IMR-90 (cell line): ENCODE measurements around the gene RXRB. TPM values are rescaled to one million over a fixed set of nuclear protein-coding genes. Genes with fewer than 3 reads are reported as not detected.
A peak's percentile ranks its signal among the peaks of the same experiment; 100 is the strongest.

Source experiments
- ATAC-seq: fragments of 200-7000 bp; cut with Tn5 transposase; 2 replicates; pipeline ENCODE4 v1.9.1; 2020; ENCODE audit warnings: low read depth, mild to moderate bottlenecking, moderate library complexity
- BruUV-seq: library from RNA; stranded (reverse); fragments of 400-500 nt; replicated peaks from 2 replicates; lab custom pipeline; 2021; lab: Mats Ljungman, UMichigan
- CTCF ChIA-PET: fragments of 300-600 bp; formaldehyde crosslinking; extraction: SDS; loops from one replicate; lab custom pipeline; 2021; ENCODE audit warnings: antibody characterized with exemption; lab: Yijun Ruan, JAX
- POLR2A ChIA-PET: fragments of 300-600 bp; sonication (Branson Sonifier 250); formaldehyde crosslinking; loops from one replicate; lab custom pipeline; 2022; ENCODE audit warnings: antibody characterized with exemption; ENCODE audit not compliant: unreplicated experiment; lab: Charles Lee
- DNase-seq: peaks from one replicate; pipeline ENCODE4 v3.0.0; 2013
- H2AFZ ChIP-seq: replicated peaks from 2 replicates; pipeline ENCODE3; 2013; ENCODE audit warnings: low read length, mild to moderate bottlenecking; ENCODE audit not compliant: poor library complexity
- H2AK5ac ChIP-seq: 2 replicates; pipeline ENCODE4 v1.6.1; 2013; ENCODE audit warnings: low read depth, low read length, inconsistent platforms
- H2AK9ac ChIP-seq: replicated peaks from 2 replicates; pipeline ENCODE3; 2013; ENCODE audit warnings: mild to moderate bottlenecking, low read depth, low read length, moderate library complexity; ENCODE audit not compliant: poor library complexity
- H2BK120ac ChIP-seq: 2 replicates; pipeline ENCODE4 v1.6.1; 2013; ENCODE audit warnings: low read depth, low read length, inconsistent platforms
- H2BK15ac ChIP-seq: 3 replicates; pipeline ENCODE4 v1.6.1; 2013; ENCODE audit warnings: low read depth, low read length, inconsistent platforms
- H2BK20ac ChIP-seq: 2 replicates; pipeline ENCODE4 v1.6.1; 2013; ENCODE audit warnings: low read depth, mild to moderate bottlenecking, inconsistent platforms, low read length, moderate library complexity
- H2BK5ac ChIP-seq: 2 replicates; pipeline ENCODE4 v1.6.1; 2013; ENCODE audit warnings: mild to moderate bottlenecking, low read depth, low read length, inconsistent platforms; ENCODE audit not compliant: poor library complexity, severe bottlenecking
- H3K14ac ChIP-seq: replicated peaks from 2 replicates; pipeline ENCODE4 v1.6.1; 2013; ENCODE audit warnings: low read depth, low read length, inconsistent platforms
- H3K18ac ChIP-seq: 2 replicates; pipeline ENCODE4 v1.6.1; 2013; ENCODE audit warnings: low read depth, low read length, control low read depth
- H3K23ac ChIP-seq: 2 replicates; pipeline ENCODE4 v1.6.1; 2013; ENCODE audit warnings: low read depth, low read length, inconsistent platforms
- H3K27ac ChIP-seq: 2 replicates; pipeline ENCODE4 v1.5.1; 2013; ENCODE audit warnings: mild to moderate bottlenecking, control low read depth, low read length; ENCODE audit not compliant: insufficient read depth
- H3K27me3 ChIP-seq: 2 replicates; pipeline ENCODE4 v1.6.1; 2013; ENCODE audit warnings: low read length; ENCODE audit not compliant: control insufficient read depth, insufficient read depth
- H3K36me3 ChIP-seq: 2 replicates; pipeline ENCODE4 v1.6.1; 2013; ENCODE audit warnings: low read length, mixed read lengths; ENCODE audit not compliant: control insufficient read depth, insufficient read depth
- H3K4ac ChIP-seq: 2 replicates; pipeline ENCODE4 v1.6.1; 2013; ENCODE audit warnings: low read depth, low read length, inconsistent platforms
- H3K4me1 ChIP-seq: 2 replicates; pipeline ENCODE4 v1.6.1; 2013; ENCODE audit warnings: low read length, mixed read lengths; ENCODE audit not compliant: control insufficient read depth, insufficient read depth
- H3K4me2 ChIP-seq: 2 replicates; pipeline ENCODE4 v1.6.1; 2013; ENCODE audit warnings: low read depth, mild to moderate bottlenecking, control low read depth, low read length, moderate library complexity
- H3K4me3 ChIP-seq: 2 replicates; pipeline ENCODE4 v1.5.1; 2013; ENCODE audit warnings: low read depth, mild to moderate bottlenecking, control low read depth, low read length, moderate library complexity; ENCODE audit not compliant: insufficient read depth
- H3K56ac ChIP-seq: 2 replicates; pipeline ENCODE4 v1.6.1; 2013; ENCODE audit warnings: low read length, inconsistent platforms; ENCODE audit not compliant: insufficient read depth; ENCODE audit errors: extremely low read depth
- H3K79me1 ChIP-seq, 2 experiments: 2 replicates each; pipeline ENCODE4 v1.6.1; 2013; ENCODE audit warnings: low read length in 2 of 2, inconsistent platforms in 1 of 2, low read depth in 1 of 2
- H3K9ac ChIP-seq: 2 replicates; pipeline ENCODE4 v1.6.1; 2013; ENCODE audit warnings: low read depth, low read length, control low read depth
- H3K9me1 ChIP-seq: 2 replicates; pipeline ENCODE4 v1.6.1; 2013; ENCODE audit warnings: low read length, inconsistent platforms; ENCODE audit not compliant: insufficient read depth
- H3K9me3 ChIP-seq: 2 replicates; pipeline ENCODE4 v1.6.1; 2013; ENCODE audit warnings: low read length; ENCODE audit not compliant: control insufficient read depth, insufficient read depth
- H4K20me1 ChIP-seq: 2 replicates; pipeline ENCODE4 v1.6.1; 2013; ENCODE audit warnings: low read length, inconsistent platforms; ENCODE audit not compliant: insufficient read depth
- H4K5ac ChIP-seq: 2 replicates; pipeline ENCODE4 v1.6.1; 2013; ENCODE audit warnings: mild to moderate bottlenecking, low read depth, low read length, control low read depth
- H4K8ac ChIP-seq, 2 experiments: 2 replicates each; pipeline ENCODE4 v1.6.1; 2013; ENCODE audit warnings: low read depth in 2 of 2, low read length in 2 of 2, control low read depth in 1 of 2, inconsistent platforms in 1 of 2
- H4K91ac ChIP-seq: 2 replicates; pipeline ENCODE4 v1.6.1; 2013; ENCODE audit warnings: low read depth, low read length, inconsistent platforms; ENCODE audit not compliant: insufficient read depth
- BHLHE40 ChIP-seq: fragments of 150-350 bp; IDR thresholded peaks from 2 replicates; pipeline ENCODE4 v1.6.1; 2016; ENCODE audit warnings: mild to moderate bottlenecking, low read depth, low read length
- CEBPB ChIP-seq: IDR thresholded peaks from 2 replicates; pipeline ENCODE4 v1.6.1; 2012; ENCODE audit warnings: low read depth, low read length, improper control_type of control experiment
- MAFK ChIP-seq: IDR thresholded peaks from 2 replicates; pipeline ENCODE4 v1.6.1; 2012; ENCODE audit warnings: low read depth, low read length, improper control_type of control experiment
- MAZ ChIP-seq: IDR thresholded peaks from 2 replicates; pipeline ENCODE4 v1.6.1; 2012; ENCODE audit warnings: low read depth, mild to moderate bottlenecking, low read length, improper control_type of control experiment, moderate library complexity, borderline replicate concordance
- POLR2A ChIP-seq: IDR thresholded peaks from 2 replicates; pipeline ENCODE4 v1.6.1; 2012; ENCODE audit warnings: mild to moderate bottlenecking, low read depth, low read length
- RAD21 ChIP-seq: IDR thresholded peaks from 2 replicates; pipeline ENCODE4 v1.6.1; 2012; ENCODE audit warnings: low read length, improper control_type of control experiment
- RCOR1 ChIP-seq: IDR thresholded peaks from 2 replicates; pipeline ENCODE4 v1.6.1; 2012; ENCODE audit warnings: mild to moderate bottlenecking, low read length, improper control_type of control experiment; ENCODE audit not compliant: insufficient replicate concordance
- RFX5 ChIP-seq: IDR thresholded peaks from 2 replicates; pipeline ENCODE4 v1.8.0; 2012; ENCODE audit warnings: low read depth, mild to moderate bottlenecking, low read length, moderate library complexity
- WGBS, 2 experiments: methylation state at CpG; one replicate each; pipeline versions ENCODE4 v1.1.5 to v1.1.7; 2013; ENCODE audit warnings: missing lambda C conversion rate in 2 of 2; ENCODE audit not compliant: insufficient read length in 1 of 2; ENCODE audit errors: extremely low coverage in 2 of 2; 5-methylcytosine and 5-hydroxymethylcytosine counted together
- dilution Hi-C: fragments of 300-500 bp; cut with HindIII; formaldehyde crosslinking; loops from one replicate; pipeline ENCODE4 v1.14.3; 2018; ENCODE audit warnings: low sequenced_read_pairs; ENCODE audit not compliant: unreplicated experiment
- in situ Hi-C: fragments of 300-500 bp; cut with MboI; formaldehyde crosslinking; loops from 3 replicates; pipeline ENCODE4 v1.14.3; 2019; ENCODE audit warnings: low sequenced_read_pairs, inconsistent platforms, mixed read lengths
- intact Hi-C: fragments of 100-400 bp; cut with micrococcal nuclease; formaldehyde crosslinking; loops from 2 replicates; pipeline ENCODE4 v1.10.0; 2022
- polyA plus RNA-seq, 3 experiments: library from polyadenylated mRNA; depleted of rRNA; stranded (reverse); fragments of >200 nt; gene quantifications; 2 replicates each; pipeline ENCODE4 v1.2.3, GENCODE V29; 2012; ENCODE audit warnings: low replicate concordance in 1 of 3
- total RNA-seq: library from RNA; depleted of rRNA; stranded (reverse); fragments of >200 nt; gene quantifications from 2 replicates; pipeline ENCODE4 v1.2.3, GENCODE V29; 2012

The RXRB gene
- total and polyA plus RNA-seq, 2 of the 4 experiments (the other 2 are of a cell fraction), result 18.6 to 53.7 TPM

DNA sequence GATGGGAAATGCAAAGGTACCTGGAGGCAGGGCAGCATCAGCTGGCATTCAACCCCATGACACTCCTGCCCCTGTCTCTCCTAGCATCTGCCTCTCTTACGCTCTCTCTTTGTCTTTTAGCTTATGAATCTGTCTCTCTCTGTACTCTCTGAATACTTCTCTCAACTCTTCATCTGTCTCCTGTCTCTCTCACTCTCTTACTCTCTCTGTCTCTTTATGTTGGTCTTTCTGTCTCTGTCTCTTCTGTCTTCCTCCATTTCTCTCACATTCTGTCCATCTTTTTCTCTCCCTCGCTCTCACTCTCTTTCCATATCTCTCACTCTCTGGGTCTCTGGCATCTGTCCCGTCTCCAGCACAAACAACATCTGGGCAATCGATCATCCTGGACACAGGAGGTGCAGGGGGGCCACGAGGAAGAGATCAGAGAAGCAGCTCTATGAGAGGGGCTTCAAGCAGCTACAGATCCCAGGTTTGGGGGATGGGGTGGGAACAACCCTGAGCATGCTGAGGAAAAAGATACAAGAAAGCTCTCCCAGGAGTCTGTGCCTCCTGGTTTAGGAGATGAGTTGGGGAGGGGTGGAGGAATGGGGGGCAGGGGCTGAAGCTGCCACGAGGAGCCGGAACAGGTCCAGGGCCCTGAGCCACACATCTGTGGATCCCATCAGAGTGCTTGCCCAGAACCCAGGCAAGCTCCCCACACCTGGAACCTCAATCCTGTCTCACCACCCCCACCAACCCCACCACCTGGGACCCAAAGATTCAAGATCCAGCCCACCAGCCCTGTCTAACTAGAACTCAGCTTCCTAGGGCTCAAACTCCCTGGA, 10.6 kb downstream of the RXRB start (continued):
- no peak for TF ChIP-seq RFX5

DNA sequence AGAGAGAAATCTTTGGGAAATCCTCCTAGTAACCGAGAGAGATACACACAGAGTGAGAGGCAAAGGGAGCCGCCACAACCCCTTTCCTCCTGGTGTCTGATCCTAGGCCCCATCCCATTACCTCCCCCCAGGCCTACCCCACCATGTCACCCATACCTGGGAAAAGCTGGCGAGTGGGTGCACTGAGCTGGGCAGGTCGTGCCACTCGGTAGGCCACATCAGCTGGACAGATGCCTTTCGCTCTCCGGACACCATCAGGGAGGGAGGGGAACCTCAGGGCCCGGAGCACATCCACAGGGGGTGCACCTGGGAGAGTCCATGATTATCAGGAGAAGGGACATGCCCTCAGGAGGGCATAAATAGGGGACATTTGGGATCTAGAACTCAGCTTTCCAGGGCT, 11.3 kb downstream of the RXRB start:
- Histone ChIP-seq H2BK5ac (no peak overlapping the region), H3K27me3 (peaks cover 56% of the 10 kb centered on the region), H4K8ac (no peak overlapping the region), H3K79me1 (no peaks in the 10 kb centered on the region), H3K36me3 (peaks cover 3% of the 10 kb centered on the region; the same call in 1 of the 2 replicates), H3K4me1 (peaks cover 2% of the 10 kb centered on the region; the same call in 1 of the 2 replicates), H2AK9ac (no peak overlapping the region), H3K4me3 (no peak overlapping the region), H3K4me2 (no peak overlapping the region), H3K23ac (no peak overlapping the region), H2BK20ac (no peak overlapping the region), H3K9ac (no peak overlapping the region), H2AK5ac (no peak overlapping the region), H4K20me1 (no peaks in the 10 kb centered on the region), H2BK15ac (no peak overlapping the region), H4K91ac (no peak overlapping the region), H3K18ac (no peak overlapping the region), H3K9me3 (no peaks in the 10 kb centered on the region), H2AFZ (peak overlapping the region; percentile 58), H3K56ac (no peak overlapping the region), H3K4ac (no peak overlapping the region), H3K14ac (no peak overlapping the region), H3K27ac (no peak overlapping the region), H3K9me1 (no peaks in the 10 kb centered on the region), H4K5ac (no peak overlapping the region), H2BK120ac (no peak overlapping the region)
- in situ Hi-C loops (no loop called here), intact Hi-C loops (no loop called here), dilution Hi-C loops (no loop called here)
- DNase-seq (no peak), ATAC-seq (no peak)
- CTCF ChIA-PET, result no interaction called here
- 89% methylated on average over 3 of the region's 8 CpGs; no CpG with 5 or more reads in 1 of the 2 experiments for WGBS, 2 experiments
- TF ChIP-seq CEBPB, result no peak
- TF ChIP-seq MAZ, result no peak
- TF ChIP-seq POLR2A, result no peak
- TF ChIP-seq BHLHE40, result no peak
- TF ChIP-seq RCOR1, result no peak
- no peak for TF ChIP-seq RAD21
- TF ChIP-seq MAFK, result no peak
- BruUV-seq, result no TSS peak
- POLR2A ChIA-PET, result interaction anchor here (1.2 kb wide), 1 partner anchor 10 kb away, joined by 3 read pairs; no protein-coding TSS in a partner anchor
